ENCODE data around the gene SECISBP2. TPM values are rescaled to one million over a fixed set of nuclear protein-coding genes. Genes with fewer than 3 reads are reported as not detected.
"Not testable (repeated sequence)": the region's sequence is repeated elsewhere in the genome, so short reads cannot be mapped to it uniquely, and the experiment has no call there.

SECISBP2 gene
- total and polyA plus RNA-seq, 3 donors from 2014 or later: 127 to 176 (median 145) TPM

DNA sequence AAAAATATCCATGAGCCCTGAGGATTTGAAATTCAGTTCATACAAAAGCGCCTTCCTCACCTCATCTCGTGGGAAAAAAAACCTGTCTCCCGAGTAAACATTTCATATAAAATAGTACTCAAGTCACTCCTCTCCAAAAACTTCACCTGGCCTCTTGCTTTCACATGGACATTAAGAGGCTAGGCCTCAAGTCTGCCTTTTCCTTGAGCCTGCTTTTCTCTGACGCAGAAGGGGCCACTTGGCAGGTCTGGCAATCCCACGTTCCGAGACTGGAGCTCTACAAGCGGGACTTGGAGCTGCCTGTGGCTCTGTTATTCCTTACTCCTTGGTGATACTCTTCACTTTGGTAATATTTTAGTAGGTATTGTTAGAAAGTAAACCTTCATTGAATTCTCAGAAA lies 34.2 kb upstream of the SECISBP2 start:
- intact Hi-C loops (cut with DNase I; ENCODE audit: low total_unique reads): no loop called here
- Histone ChIP-seq H3K4me1 (no peaks in the 10 kb centered on the region), H3K27me3 (no peaks in the 10 kb centered on the region), H3K9me3 (no peaks in the 10 kb centered on the region), H3K4me3 (no peak overlapping the region), H3K36me3 (ENCODE audit: low read depth, missing control alignments) (no peaks in the 10 kb centered on the region), H3K27ac (no peak overlapping the region)
- TF ChIP-seq POLR2A (IDR thresholded peaks at IDR 0.05): no peak
- TF ChIP-seq, protein P1, sequence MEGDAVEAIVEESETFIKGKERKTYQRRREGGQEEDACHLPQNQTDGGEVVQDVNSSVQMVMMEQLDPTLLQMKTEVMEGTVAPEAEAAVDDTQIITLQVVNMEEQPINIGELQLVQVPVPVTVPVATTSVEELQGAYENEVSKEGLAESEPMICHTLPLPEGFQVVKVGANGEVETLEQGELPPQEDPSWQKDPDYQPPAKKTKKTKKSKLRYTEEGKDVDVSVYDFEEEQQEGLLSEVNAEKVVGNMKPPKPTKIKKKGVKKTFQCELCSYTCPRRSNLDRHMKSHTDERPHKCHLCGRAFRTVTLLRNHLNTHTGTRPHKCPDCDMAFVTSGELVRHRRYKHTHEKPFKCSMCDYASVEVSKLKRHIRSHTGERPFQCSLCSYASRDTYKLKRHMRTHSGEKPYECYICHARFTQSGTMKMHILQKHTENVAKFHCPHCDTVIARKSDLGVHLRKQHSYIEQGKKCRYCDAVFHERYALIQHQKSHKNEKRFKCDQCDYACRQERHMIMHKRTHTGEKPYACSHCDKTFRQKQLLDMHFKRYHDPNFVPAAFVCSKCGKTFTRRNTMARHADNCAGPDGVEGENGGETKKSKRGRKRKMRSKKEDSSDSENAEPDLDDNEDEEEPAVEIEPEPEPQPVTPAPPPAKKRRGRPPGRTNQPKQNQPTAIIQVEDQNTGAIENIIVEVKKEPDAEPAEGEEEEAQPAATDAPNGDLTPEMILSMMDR (IDR thresholded peaks at IDR 0.05): no peak
- DNase-seq: no peak
- WGBS, 2 donors: 80 to 81% methylated on average over 7 of the region's 7 CpGs

DNA sequence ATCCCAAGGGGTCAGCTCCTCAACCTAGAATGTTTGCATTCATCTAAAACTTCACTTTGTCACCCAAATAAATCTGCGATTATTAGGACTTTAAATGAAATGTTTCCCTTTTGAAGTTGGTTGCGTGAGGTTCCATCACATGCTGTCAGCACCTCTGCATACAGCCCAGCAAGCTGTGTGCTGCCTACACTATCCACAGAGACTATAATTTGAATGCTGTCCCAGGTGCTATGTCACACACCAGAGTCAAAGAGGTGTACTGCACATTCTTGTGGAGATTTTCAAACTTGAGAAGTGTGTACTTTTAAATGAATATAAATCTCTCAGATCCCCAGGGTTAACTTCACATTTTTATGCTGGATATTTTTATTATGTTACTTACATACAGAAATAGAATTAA lies 26.6 kb upstream of the SECISBP2 start:
- Histone ChIP-seq H3K36me3 (ENCODE audit: low read depth, missing control alignments) (no peaks in the 10 kb centered on the region), H3K4me1 (no peaks in the 10 kb centered on the region), H3K27me3 (no peaks in the 10 kb centered on the region), H3K27ac (no peak overlapping the region), H3K9me3 (no peaks in the 10 kb centered on the region), H3K4me3 (no peak overlapping the region)
- TF ChIP-seq POLR2A (IDR thresholded peaks at IDR 0.05): no peak
- TF ChIP-seq, protein P1 (IDR thresholded peaks at IDR 0.05): no peak
- intact Hi-C loops (cut with DNase I; ENCODE audit: low total_unique reads): no loop called here
- DNase-seq: no peak
- 90 to 93% methylated on average over 2 of the region's 2 CpGs for WGBS, 2 donors

DNA sequence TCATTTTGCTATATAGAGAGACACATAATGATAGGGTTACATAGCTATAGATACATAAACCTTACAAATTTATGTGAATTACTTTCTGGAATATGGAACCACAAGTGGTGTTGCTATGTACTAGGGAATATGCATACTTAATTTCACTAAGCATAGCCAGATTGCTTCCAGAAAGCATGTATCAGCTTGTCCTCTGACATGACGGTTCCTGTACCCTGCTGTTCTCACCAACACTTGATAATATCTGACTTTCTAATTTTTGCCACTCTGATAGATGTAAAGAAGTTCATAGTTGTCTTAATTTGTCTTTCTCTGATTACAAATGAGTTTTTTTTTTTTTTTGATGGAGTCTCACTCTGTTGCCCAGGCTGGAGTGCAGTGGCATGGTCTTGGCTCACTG lies 25.3 kb upstream of the SECISBP2 start:
- H3K36me3 ChIP-seq (ENCODE audit: low read depth, missing control alignments): no peaks in the 10 kb centered on the region
- H3K4me3 ChIP-seq: no peak overlapping the region
- H3K9me3 ChIP-seq: no peaks in the 10 kb centered on the region
- intact Hi-C loops (cut with DNase I; ENCODE audit: low total_unique reads): no loop called here
- no peak for DNase-seq
- H3K27ac ChIP-seq: no peak overlapping the region
- TF ChIP-seq, protein P1 (IDR thresholded peaks at IDR 0.05): no peak
- TF ChIP-seq POLR2A (IDR thresholded peaks at IDR 0.05): no peak
- H3K4me1 ChIP-seq: no peaks in the 10 kb centered on the region
- 90 to 97% methylated on average over 1 of the region's 1 CpG for WGBS, 2 donors
- H3K27me3 ChIP-seq: no peaks in the 10 kb centered on the region

DNA sequence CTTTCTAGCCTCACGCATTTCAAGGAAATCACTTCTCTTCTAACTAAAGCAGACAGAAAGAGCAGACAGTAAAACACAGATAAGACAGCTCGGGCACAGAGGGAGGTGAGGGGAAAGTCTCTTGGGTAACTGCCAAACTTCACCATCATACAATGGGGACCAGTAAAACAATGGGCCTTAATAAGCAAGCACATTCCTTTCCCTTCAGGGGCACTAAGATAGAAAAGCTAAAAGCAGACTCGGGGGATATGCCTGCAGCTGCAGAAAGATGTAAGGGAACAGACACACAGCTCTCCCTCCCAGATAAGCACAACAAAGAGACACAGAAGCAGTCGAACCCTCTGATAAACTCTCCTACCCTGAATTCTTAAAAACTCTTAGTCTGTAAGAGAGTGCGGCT lies 22.9 kb upstream of the SECISBP2 start:
- Histone ChIP-seq H3K36me3 (ENCODE audit: low read depth, missing control alignments) (no peaks in the 10 kb centered on the region), H3K27me3 (no peaks in the 10 kb centered on the region), H3K4me3 (no peak overlapping the region), H3K4me1 (no peaks in the 10 kb centered on the region), H3K9me3 (no peaks in the 10 kb centered on the region), H3K27ac (no peak overlapping the region)
- intact Hi-C loops (cut with DNase I; ENCODE audit: low total_unique reads): no loop called here
- peak; percentile 40 for DNase-seq
- WGBS, 2 donors: 34 to 51% methylated on average over 5 of the region's 5 CpGs
- TF ChIP-seq POLR2A (IDR thresholded peaks at IDR 0.05): no peak
- TF ChIP-seq, protein P1 (IDR thresholded peaks at IDR 0.05): no peak

DNA sequence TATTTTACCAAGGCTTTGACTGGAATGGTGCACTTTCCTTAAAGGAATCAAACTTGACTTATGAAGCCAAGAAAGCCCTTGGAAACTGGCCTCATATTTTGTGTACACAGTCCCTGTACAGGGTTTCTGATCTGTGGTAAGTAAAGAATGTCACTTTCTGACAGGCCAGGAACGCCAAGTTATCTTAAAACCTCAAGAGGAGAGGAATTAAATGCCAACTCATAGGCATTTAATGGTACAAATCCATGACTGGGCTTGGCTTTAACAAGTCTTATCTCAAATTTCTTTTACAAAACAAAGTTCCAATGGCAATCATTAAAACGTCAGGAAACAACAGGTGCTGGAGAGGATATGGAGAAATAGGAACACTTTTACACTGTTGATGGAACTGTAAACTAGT lies 16.3 kb upstream of the SECISBP2 start:
- WGBS, 2 donors: 73 to 83% methylated on average over 2 of the region's 2 CpGs
- not testable (repeated sequence) for H3K27ac ChIP-seq

More for the DNA sequence above, 16.3 kb upstream of the SECISBP2 start:
- H3K4me3 ChIP-seq; DNase-seq; H3K9me3 ChIP-seq; H3K4me1 ChIP-seq; H3K27me3 ChIP-seq; H3K36me3 ChIP-seq (ENCODE audit: low read depth, missing control alignments); intact Hi-C loops (cut with DNase I; ENCODE audit: low total_unique reads): not testable (repeated sequence)
